Hippocampal formation (tissue), 2 donors: ENCODE results near the gene IL18.
"Not testable (repeated sequence)": the region's sequence is repeated elsewhere in the genome, so short reads cannot be mapped to it uniquely, and the experiment has no call there.

Experiments
- DNase-seq, 2 donors: peaks; one replicate each; lab custom pipeline; 2025; lab: John Stamatoyannopoulos, UW

IL18 gene

DNA sequence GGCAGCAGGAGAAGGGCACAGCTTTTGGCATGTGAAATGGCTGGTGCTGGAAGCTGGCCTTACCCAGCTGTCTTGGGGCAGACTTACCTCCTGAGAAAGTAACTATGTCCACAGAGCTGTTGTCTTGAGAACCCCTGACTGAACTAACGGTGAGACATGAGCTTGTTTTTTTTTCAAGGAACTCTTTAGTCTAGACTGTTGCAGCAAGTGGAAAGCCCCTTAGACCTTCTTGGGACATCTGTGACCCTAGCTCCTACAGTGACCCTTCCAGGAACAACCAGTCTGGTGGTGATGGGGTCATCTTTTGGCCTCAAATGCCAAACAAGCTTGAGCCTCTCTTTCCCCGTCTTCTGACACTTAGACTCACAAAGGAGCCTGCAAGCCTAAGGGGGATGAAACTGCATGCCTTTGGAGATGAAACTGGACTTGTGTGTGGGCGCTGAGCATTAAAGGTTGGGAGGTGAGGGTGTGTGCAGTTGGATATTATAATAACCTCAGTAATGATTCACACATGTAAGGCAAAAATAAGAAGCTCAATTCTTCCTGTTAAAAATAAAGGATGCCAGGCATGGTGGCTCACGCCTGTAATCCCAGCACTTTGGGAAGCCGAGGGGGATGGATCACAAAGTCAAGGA, 41.8 kb downstream of the IL18 start:
- DNase-seq: no peak

DNA sequence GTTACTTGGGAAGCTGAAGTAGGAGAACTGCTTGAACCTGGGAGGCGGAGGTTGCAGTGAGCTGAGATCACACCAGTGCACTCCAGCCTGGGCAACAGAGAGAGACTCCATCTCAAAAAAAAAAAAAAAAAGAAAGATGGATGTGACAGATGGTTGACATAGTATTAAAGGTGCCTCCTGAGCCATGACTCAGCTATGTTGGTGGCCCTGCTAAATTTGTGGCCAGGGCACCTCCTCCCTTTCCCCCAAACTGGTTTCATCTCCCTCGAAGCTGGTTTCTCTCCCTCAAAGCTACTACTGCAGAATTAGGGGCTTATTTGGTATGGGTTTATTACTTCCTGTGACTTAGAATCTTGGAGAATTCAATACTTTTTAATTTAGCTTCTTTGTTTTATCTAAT, 45.7 kb downstream of the IL18 start:
- no peak for DNase-seq

DNA sequence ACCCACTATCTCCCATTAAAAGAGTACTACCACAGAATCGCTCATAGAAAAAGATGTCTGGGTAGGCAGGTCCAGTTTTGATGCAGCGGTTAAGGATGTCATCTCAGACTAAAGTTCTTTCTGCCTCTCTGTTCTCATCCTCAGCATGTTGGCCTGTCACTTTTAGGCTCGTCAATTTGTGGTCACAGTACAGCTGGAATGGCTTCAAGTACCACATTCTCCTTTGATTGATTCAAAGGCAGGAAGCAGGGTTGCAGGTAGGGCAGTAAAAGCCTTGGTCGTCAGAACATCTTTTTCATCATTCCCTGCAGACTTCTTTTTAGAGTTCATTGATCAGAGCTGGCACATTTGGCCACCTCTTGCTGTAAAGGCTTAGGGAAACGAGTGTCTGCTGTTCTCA, 48.5 kb downstream of the IL18 start:
- no peak for DNase-seq

DNA sequence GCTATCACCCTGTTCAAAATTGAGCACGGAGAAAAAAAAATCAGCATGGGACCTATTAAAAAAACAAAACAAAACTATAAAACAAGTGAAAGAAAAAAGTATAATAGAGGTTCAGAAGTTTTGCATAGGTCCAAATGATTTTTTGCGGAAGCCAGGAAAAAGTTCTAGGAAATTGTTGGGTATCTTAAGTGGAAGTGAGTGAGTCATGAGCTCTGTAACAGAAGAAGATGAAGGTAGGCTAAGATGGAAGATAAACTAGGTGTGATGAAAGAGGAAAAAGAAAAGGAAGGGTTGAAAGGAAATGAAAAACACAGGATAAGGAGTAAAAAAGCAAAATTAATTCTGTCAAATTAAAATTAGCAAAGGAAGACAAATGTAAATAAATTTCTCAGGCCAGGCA, 49.4 kb downstream of the IL18 start:
- DNase-seq: no peak

DNA sequence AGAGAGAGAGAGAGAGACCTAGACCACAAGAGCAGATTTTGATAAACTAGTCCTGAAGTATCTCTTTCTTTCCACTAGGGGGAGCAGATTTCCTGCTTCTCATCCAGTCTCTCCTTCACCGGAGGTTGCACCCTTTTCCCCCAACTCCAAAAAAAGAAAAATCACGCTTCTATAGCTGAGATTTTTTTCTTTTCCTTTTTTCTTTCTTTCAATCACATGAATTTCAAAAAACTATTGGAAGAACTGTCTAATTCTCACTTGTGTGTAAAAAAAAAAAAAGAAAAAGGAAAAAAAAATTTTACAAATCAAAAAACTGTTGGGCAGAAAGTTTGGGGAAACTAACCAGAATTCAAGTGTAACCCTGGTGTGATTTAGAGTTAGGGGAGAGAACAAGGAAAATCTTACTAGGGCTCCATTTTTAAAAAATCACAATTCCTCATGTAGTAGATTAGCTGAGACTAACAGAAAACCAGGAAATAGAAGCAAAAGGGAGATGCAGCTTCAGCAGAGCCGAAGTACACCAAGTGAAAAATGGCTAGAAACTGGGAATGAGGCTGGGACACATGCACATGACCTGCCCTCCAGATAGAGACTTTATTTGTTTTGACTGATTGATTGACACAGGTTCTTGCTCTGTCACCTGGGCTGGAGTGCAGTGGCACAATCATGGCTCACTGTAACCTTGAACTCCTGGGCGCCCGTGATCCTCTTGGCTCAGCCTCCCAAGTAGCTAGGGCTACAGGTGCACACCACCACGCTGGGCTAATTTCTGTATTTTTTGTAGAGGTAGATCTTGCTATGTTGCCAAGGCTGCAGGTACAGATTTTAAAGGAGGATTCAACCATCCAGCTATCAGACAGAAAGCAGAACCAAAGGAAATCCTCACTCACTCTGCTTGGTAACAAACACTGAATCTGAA, 50.1 kb downstream of the IL18 start:
- DNase-seq: peak in 1 of 2 donors; percentile 86

DNA sequence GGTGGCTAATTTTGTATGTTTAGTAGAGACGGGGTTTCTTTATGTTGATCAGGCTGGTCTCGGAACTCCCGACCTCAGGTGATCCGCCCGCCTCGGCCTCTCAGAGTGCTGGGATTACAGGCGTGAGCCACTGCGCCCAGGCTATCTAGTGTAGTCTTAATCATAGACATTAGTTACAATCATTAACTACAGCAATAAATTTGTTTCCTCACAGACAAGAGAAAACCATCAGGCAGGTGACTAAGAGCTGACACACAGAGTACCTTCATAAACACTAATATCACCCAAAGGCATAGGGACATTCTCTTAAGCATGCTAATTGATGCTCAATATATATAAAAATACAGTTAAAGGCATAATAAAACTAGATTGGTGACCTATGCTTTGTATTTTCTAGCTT, 57.8 kb downstream of the IL18 start:
- DNase-seq: no peak

DNA sequence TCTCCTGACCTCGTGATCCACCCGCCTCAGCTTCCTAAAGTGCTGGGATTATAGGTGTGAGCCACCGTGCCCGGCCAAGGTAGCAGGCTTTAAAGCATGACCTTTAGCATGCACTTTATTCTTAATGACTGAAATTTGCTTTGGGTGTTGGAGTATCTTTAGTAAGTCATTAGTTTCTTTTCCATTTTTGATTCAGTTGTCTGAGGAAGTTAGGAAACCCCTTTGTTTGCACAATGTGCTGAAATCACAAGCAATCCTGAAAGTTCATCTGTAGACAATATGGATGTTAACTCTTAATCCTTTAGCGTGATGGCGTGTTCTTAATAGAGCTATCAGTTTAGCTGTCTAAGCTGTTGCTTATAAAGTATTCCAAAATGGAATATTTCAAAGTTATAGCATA, 60.4 kb downstream of the IL18 start:
- no peak for DNase-seq

DNA sequence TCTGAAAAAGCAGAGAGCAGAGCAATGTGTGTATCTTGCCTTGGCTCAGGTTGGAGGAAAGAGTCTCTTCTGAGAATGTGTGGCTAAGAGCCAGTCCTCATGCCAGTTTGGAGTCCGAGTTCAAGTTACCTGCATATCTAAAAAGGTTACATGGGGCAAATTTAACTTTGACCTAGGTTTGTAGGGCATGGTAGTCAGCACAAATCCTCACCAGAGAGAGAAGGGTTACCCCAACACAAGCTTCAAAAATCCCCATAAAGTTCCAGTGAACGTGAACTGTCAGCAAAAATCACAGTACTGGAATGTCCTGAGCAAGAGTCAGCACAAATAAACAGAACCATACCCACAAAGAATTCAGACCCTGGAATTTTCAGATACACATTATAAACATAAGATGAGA, 63.4 kb downstream of the IL18 start:
- no peak for DNase-seq

DNA sequence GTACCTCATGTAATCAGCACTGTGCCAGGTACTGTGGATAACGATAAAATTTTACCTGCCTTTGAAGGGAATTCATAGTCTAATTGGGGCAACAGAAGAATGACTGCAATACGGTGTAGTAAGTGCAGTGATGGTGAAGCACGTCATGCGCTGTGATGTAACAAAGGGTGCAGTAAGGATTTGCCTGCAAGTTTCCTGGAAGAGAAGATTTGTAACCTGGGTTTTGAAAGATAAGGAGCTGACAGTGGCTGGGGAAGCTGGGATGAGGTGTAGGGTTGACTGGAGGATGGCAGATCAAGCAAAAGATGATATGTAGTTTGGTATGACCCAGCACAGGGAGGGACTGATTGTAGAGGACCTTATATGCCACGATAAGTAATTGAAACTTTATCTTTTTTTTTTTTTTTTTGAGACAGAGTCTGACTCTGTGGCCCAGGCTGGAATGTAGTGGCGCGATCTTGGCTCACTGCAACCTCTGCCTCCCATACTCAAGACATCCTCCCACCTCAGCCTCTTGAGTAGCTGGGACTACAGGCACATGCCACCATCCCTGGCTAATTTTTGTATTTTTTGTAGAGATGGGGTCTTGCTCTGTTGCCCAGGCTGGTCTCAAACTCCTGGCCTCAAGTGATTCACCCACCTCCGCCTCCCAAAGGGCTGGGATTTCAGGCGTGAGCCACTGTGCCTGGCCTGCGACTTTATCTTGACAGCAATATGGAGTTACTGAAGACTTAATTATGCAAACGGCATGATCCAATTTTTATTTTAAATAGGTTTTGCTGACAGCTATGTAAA, 66.0 kb downstream of the IL18 start:
- no peak for DNase-seq

DNA sequence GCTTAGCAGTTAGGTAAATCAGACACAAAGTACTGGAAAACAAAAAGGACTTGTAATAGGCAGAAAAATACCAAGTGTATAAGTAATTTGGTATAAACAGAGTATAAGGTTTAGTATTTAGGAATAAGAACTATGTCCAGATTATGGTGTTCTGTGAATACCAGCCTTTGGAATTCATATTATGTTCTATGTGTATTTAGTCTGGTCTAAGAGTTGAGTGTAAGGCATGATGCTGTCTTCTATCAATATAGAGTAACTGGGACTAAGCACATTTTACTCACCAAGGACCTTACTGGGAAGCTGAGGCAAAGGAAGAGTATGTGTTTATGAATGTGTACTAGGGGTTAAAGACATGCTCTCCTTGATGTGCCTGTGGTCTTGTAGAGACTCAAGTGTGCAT, 67.7 kb downstream of the IL18 start:
- no peak for DNase-seq

DNA sequence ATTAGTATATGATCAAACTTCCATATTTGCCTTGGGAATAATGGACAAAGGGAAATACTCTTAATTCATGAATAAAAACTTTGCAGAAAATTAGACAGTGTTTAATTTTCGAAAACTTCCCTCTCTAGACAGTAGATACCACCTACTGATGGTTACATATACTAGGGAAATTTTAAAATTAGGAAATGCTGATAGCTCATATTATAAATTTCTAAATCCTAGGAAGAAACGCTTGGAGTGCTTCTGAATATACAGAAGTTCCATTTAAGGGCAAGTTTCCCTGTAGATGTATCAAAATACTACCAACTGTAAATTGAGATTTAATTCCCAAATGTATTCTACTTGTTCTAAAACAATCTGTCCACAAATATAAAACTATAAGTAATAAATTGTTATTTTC, 68.6 kb downstream of the IL18 start:
- DNase-seq: not testable (repeated sequence)
